Suppressor macrophage treated with lipopolysaccharide for 1 hour (primary cell): ENCODE measurements around the gene NOXRED1.
"Not testable (repeated sequence)": the region's sequence is repeated elsewhere in the genome, so short reads cannot be mapped to it uniquely, and the experiment has no call there.

ENCODE experiments used
- DNase-seq, 3 donors: peaks; one replicate each; pipeline ENCODE4 v3.0.0-alpha.2; 2020 to 2022

Gene NOXRED1

GRCh38 chr14:77423423-77423822 is at the start of gene NOXRED1:
Gene NOXRED1 (minus strand): TSS chr14:77423523. CDS start chr14:77422889, 634 bp downstream.
- DNase-seq = no peak

- no peak for DNase-seq
Measured at GRCh38 chr14:77470224-77470870, 47.0 kb upstream of the NOXRED1 start.

- no peak for DNase-seq
Measured at GRCh38 chr14:77469539-77469938, 46.2 kb upstream of the NOXRED1 start.

- no peak for DNase-seq
Measured at GRCh38 chr14:77469067-77469505, 45.8 kb upstream of the NOXRED1 start.

- DNase-seq = no peak
Measured at GRCh38 chr14:77467801-77468200, 44.5 kb upstream of the NOXRED1 start.

- DNase-seq = peak; percentile 79 to 86 (median 83)
Measured at GRCh38 chr14:77459072-77459723, 35.9 kb upstream of the NOXRED1 start.

- peak; percentile 26 to 42 (median 40) for DNase-seq
Measured at GRCh38 chr14:77458249-77458950, 35.1 kb upstream of the NOXRED1 start.

DNA sequence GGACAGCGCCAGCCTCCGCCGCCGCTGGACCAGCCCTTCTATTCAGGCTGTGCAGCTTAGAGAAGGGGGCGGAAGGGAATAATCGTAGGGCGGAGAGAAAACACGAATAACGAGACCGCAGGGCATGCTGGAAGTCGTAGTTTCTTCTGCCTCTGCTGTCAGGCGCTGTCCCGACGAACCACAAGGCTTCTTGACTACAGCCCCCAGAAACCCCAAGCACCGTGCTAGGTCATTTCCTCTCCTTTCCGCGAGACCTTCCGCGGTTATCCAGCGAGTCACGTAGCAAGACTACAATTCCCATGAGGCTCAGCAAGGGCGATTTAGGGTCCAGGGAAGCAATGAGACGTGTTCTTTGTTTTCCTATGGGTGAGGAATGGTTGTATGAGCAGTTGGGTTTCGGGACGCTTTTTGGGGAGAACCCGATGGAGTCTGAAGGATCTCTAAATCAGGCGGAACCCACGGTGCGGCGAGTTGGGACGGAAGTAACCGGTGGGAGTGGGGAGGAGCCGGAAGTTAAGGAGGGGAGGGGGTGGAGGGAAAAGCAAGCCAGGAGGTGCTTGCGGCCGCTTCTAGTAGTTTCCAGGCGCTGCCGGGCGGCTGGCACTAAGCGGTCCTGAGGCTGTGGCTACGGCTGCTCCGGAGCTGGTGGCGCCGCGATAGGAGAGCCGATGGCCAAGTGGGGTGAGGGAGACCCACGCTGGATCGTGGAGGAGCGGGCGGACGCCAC is 34.4 kb upstream of the NOXRED1 start, which contains the start of the genes AHSA1 and VIPAS39:
TSS of gene AHSA1 (plus strand) at position 572 of the 727 bp plus-strand sequence. CDS start at position 669, 97 bp downstream.
TSS of gene VIPAS39 (minus strand) at position 80 of the 727 bp plus-strand sequence. CDS start 3,499 bp downstream, outside the sequence.
- peak; percentile 97 to 99 (median 98) for DNase-seq

GRCh38 chr14:77457115-77457521 is 33.8 kb upstream of the NOXRED1 start:
- DNase-seq = peak in 1 of 3 donors; percentile 32

GRCh38 chr14:77455966-77456640 is 32.8 kb upstream of the NOXRED1 start:
- DNase-seq = no peak

DNA sequence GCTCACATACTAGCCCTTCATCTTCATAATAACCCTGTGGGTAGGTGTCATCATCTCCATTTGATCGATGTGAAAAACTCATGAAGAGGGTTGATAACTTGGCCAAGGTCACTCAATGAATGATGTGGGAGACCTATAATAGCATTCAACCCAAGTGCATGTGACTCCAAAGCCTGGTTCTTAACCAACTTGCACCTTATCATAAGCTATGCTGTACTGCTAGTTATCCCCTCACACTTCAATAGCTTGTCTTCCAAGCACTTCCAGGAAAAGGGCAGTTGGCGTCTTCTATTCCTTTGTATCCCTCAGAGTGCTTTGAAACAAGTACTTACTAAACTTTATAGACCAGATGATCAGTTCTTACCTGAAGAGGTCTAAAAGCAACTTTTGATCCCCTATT is 18.9 kb upstream of the NOXRED1 start:
- DNase-seq = no peak

DNA sequence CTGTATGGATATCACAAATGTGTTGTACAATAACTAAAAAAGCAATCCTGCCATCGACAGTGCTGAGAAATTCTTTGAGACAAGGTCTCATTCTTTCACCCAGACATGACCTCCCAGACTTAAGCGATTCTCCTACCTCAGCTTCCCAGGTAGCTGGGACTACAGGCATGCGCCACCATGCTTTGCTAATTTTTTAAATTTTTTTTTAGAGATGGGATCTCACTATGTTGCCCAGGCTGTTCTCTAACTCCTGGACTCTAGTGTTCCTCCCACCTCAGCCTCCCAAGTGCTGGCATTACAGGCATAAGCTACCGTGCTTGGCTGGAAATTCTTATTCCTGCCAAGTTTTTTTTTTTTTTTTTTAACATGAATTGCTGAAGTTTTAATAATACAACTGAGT is 16.5 kb upstream of the NOXRED1 start:
- DNase-seq = no peak

GRCh38 chr14:77438596-77438995 is 15.3 kb upstream of the NOXRED1 start:
- no peak for DNase-seq

- DNase-seq = no peak
Measured at GRCh38 chr14:77436042-77436441, 12.7 kb upstream of the NOXRED1 start.

- no peak for DNase-seq
Measured at GRCh38 chr14:77426396-77426795, 3.1 kb upstream of the NOXRED1 start.

DNA sequence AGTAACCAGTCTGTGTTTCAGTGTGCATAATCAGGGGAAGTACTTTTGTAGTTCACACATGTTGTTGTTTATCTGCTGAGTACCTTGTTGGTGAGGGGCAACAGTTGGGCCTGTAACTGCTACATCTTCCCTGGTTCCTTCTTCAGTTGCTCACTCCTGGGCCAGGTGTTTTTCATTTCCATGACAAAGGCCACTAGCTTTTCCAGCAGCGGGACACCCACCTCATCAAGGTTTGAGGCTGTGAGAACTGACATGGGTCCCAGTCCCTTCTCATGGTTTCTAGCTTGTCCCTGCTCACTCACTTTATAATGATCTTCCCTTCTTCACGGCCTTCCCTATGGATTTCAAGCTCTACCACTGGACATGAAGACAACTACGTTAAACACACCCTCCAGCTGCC is 1.5 kb upstream of the NOXRED1 start:
- no peak for DNase-seq

GRCh38 chr14:77421201-77421600 is 2.1 kb downstream of the NOXRED1 start:
- no peak for DNase-seq

GRCh38 chr14:77416836-77417235 is 6.5 kb downstream of the NOXRED1 start:
- peak in 2 of 3 donors; percentile 31 to 32 for DNase-seq

DNA sequence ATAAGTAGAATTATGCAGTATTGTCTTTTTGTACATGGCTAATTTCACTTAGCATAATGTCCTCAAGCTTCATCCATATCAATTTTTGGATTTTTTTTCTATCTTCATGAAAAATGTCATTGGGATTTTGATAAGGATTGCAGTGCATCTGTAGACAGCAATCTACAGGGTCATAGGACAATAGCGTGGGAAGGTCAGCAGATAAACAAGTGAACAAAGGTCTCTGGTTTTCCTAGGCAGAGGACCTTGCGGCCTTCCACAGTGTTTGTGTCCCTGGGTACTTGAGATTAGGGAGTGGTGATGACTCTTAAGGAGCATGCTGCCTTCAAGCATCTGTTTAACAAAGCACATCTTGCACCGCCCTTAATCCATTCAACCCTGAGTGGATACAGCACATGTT is 7.2 kb downstream of the NOXRED1 start:
- not testable (repeated sequence) for DNase-seq

GRCh38 chr14:77415403-77416030 is 7.8 kb downstream of the NOXRED1 start:
- not testable (repeated sequence) for DNase-seq

GRCh38 chr14:77409131-77409533 is 14.2 kb downstream of the NOXRED1 start:
- no peak for DNase-seq

GRCh38 chr14:77407158-77407557 is 16.2 kb downstream of the NOXRED1 start:
- peak; percentile 27 to 55 (median 49) for DNase-seq
